Activated CD8-positive, alpha-beta T cell treated with anti-CD3 and anti-CD28 coated beads for 36 hours (primary cell): ENCODE data around the gene CLCN2. TPM values are rescaled to one million over a fixed set of nuclear protein-coding genes. Genes with fewer than 3 reads are reported as not detected.

ENCODE experiments used
- ATAC-seq: fragments of 200-7000 bp; cut with Tn5 transposase; one replicate; pipeline ENCODE4 v1.10.0; 2021; ENCODE audit warnings: mild to moderate bottlenecking, moderate library complexity
- CTCF ChIA-PET: fragments of 350-600 bp; sonication (Branson Sonifier 250); formaldehyde crosslinking; loops from one replicate; lab custom pipeline; 2021; ENCODE audit warnings: antibody characterized with exemption; lab: Charles Lee
- POLR2A ChIA-PET: fragments of 350-600 bp; sonication (Branson Sonifier 250); formaldehyde crosslinking; loops from one replicate; lab custom pipeline; 2021; ENCODE audit warnings: antibody characterized with exemption; lab: Charles Lee
- DNase-seq: peaks from one replicate; pipeline ENCODE4 v3.0.0-alpha.2; 2020
- H3K27ac Mint-ChIP-seq: one replicate; pipeline ENCODE4 v1.8.0; 2021; ENCODE audit warnings: mild to moderate bottlenecking, mixed read lengths
- H3K27me3 Mint-ChIP-seq: one replicate; pipeline ENCODE4 v1.8.0; 2021; ENCODE audit warnings: mixed read lengths
- H3K36me3 Mint-ChIP-seq: one replicate; pipeline ENCODE4 v1.8.0; 2021; ENCODE audit warnings: low read depth, mixed read lengths
- H3K4me1 Mint-ChIP-seq: one replicate; pipeline ENCODE4 v1.8.0; 2021; ENCODE audit warnings: low read depth, mixed read lengths
- H3K4me3 Mint-ChIP-seq: one replicate; pipeline ENCODE4 v1.8.0; 2021; ENCODE audit warnings: mild to moderate bottlenecking, moderate library complexity, mixed read lengths
- H3K9me3 Mint-ChIP-seq: one replicate; pipeline ENCODE4 v1.8.0; 2021; ENCODE audit warnings: mixed read lengths
- CTCF ChIP-seq: fragments of 200-600 bp; IDR thresholded peaks from one replicate; pipeline ENCODE4 v1.8.0; 2022; ENCODE audit warnings: antibody characterized with exemption, mild to moderate bottlenecking
- intact Hi-C: fragments of 100-400 bp; cut with micrococcal nuclease; formaldehyde crosslinking; loops from one replicate; pipeline ENCODE4 v1.10.0; 2022
- total RNA-seq, 2 experiments: library from RNA; stranded (reverse); gene quantifications; one replicate each; pipeline ENCODE4 v1.2.3, GENCODE V29; 2021

Gene CLCN2
- total RNA-seq, 2 experiments from 2014 or later: 4.0 to 4.2 TPM

- POLR2A ChIA-PET: interaction anchor here (0.9 to 1.1 kb wide), 2 partner anchors 13 to 17 kb away, joined by 3 to 5 read pairs; no protein-coding TSS in a partner anchor
- no peak for TF ChIP-seq CTCF
- peak; percentile 96 for ATAC-seq
- peak within 1 kb of the TSS; percentile 91 for H3K27ac Mint-ChIP-seq
- DNase-seq: peak; percentile 99
- H3K4me3 Mint-ChIP-seq: peak within 1 kb of the TSS; percentile 79
- H3K9me3 Mint-ChIP-seq: no peaks in the 10 kb centered on the region
- no peaks in the 10 kb centered on the region for H3K27me3 Mint-ChIP-seq
- CTCF ChIA-PET: interaction anchor here (1.3 to 1.5 kb wide), 2 partner anchors 9 to 13 kb away, joined by 3 to 7 read pairs; no protein-coding TSS in a partner anchor
- intact Hi-C loops: loop anchor here (2.0 to 5.0 kb wide), 2 partner anchors 52 to 124 kb away; partner anchors contain the start of genes ALG3, AP2M1 and EEF1AKMT4
- H3K4me1 Mint-ChIP-seq: peaks cover 24% of the 10 kb centered on the region
- peaks cover 41% of the 10 kb centered on the region for H3K36me3 Mint-ChIP-seq
These were observed 62.5 kb downstream of the CLCN2 start, which contains the start of gene PSMD2 for GRCh38 chr3:184298759-184299487. TSS of gene PSMD2 (plus strand) at chr3:184299241. CDS start at chr3:184299267, 26 bp downstream.

- H3K9me3 Mint-ChIP-seq: no peaks in the 10 kb centered on the region
- intact Hi-C loops: loop anchor here (5.0 kb wide), 1 partner anchor 49 kb away; the partner anchor contains the start of genes ALG3 and EEF1AKMT4
- peaks cover 1% of the 10 kb centered on the region for H3K27me3 Mint-ChIP-seq
- no peak overlapping the region for H3K27ac Mint-ChIP-seq
- peaks cover 19% of the 10 kb centered on the region for H3K4me1 Mint-ChIP-seq
- no peak overlapping the region for H3K4me3 Mint-ChIP-seq
- DNase-seq (no peak), ATAC-seq (no peak)
- CTCF ChIA-PET: no interaction called here
- TF ChIP-seq CTCF: no peak
- H3K36me3 Mint-ChIP-seq: peaks cover 20% of the 10 kb centered on the region
- POLR2A ChIA-PET: no interaction called here
These were observed 64.8 kb downstream of the CLCN2 start for GRCh38 chr3:184296616-184297015.

Other genes starting within 250 kb of the CLCN2 start
- 10 to 100 TPM; 59.9 to 64.0 TPM for gene EIF2B5, start 226.2 kb downstream of the CLCN2 start, total RNA-seq
- 10 to 100 TPM; 21.2 to 25.9 TPM for gene DVL3, start 206.2 kb downstream of the CLCN2 start, total RNA-seq
- 100 to 1,000 TPM; 211 to 223 TPM for gene AP2M1, start 186.8 kb downstream of the CLCN2 start, total RNA-seq
- gene ABCF3, start 175.4 kb downstream of the CLCN2 start, total RNA-seq: 10 to 100 TPM; 61.3 to 68.7 TPM
- not detected for gene VWA5B2, start 132.0 kb downstream of the CLCN2 start, total RNA-seq
- 10 to 100 TPM; 40.0 to 44.5 TPM for gene ALG3, start 112.6 kb downstream of the CLCN2 start, total RNA-seq
- gene EEF1AKMT4, start 111.9 kb downstream of the CLCN2 start, total RNA-seq: 1 to 10 TPM; 7.8 to 8.7 TPM
- gene CAMK2N2, start 100.1 kb downstream of the CLCN2 start, total RNA-seq: under 1 TPM; 0.18 to 0.22 TPM
- not detected for gene ECE2, start 85.6 kb downstream of the CLCN2 start, total RNA-seq
- 100 to 1,000 TPM; 220 to 221 TPM for gene PSMD2, start 62.4 kb downstream of the CLCN2 start, total RNA-seq
- 100 to 1,000 TPM; 429 to 437 TPM for gene EIF4G1, start 47.0 kb downstream of the CLCN2 start, total RNA-seq
- 1 to 10 TPM; 4.0 to 5.5 TPM for gene FAM131A, start 24.0 kb downstream of the CLCN2 start, total RNA-seq
- gene POLR2H, start 105 bp upstream of the CLCN2 start, total RNA-seq: 100 to 1,000 TPM; 166 to 169 TPM
- not detected for gene THPO, start 16.6 kb upstream of the CLCN2 start, total RNA-seq
- not detected for gene CHRD, start 18.4 kb upstream of the CLCN2 start, total RNA-seq
- under 1 TPM in 1 of 2 experiments, not detected in 1; 0.07 TPM for gene EPHB3, start 200.2 kb upstream of the CLCN2 start, total RNA-seq